ENCODE measurements around the gene MAP2K5. TPM values are rescaled to one million over a fixed set of nuclear protein-coding genes. Genes with fewer than 3 reads are reported as not detected.

Gene MAP2K5
- total RNA-seq, 1 donor from 2014 or later, result 26.1 TPM

DNA sequence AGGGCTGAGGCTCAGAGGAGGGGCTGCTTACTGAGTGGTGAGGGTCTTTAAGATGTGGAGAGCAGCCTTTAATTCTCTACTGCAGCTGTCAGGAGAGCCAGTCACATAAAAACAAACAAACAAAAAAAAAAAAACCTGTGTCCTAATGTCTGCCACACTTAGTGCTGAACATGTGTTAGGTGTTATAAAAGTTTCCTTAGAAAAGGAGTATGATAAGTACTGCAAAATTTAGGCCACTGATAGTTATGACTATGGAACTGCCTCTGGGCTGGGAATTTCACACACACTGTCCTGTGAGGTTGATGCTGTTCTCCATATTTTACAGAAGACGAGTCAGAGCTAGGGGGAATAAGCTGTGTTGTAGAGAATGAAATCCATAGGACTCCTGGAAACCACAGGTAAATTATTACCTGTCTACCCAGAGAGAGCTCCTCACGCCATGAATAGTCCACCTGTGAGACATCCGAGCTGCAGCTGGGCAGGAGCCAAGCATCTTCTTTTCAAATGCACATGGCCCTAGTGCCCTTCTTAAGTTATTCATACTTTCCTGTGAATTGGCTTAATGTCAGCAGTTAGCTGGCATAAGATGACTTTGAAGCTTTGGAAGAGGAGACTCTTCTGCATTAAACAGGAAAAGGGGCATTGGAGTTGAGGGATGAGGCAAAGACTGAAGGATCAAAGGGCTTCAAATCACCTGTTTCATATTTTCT, 248.3 kb downstream of the MAP2K5 start:
- TF ChIP-seq, protein P1, sequence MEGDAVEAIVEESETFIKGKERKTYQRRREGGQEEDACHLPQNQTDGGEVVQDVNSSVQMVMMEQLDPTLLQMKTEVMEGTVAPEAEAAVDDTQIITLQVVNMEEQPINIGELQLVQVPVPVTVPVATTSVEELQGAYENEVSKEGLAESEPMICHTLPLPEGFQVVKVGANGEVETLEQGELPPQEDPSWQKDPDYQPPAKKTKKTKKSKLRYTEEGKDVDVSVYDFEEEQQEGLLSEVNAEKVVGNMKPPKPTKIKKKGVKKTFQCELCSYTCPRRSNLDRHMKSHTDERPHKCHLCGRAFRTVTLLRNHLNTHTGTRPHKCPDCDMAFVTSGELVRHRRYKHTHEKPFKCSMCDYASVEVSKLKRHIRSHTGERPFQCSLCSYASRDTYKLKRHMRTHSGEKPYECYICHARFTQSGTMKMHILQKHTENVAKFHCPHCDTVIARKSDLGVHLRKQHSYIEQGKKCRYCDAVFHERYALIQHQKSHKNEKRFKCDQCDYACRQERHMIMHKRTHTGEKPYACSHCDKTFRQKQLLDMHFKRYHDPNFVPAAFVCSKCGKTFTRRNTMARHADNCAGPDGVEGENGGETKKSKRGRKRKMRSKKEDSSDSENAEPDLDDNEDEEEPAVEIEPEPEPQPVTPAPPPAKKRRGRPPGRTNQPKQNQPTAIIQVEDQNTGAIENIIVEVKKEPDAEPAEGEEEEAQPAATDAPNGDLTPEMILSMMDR (IDR thresholded peaks at IDR 0.05), result no peak
- H3K4me1 Mint-ChIP-seq (ENCODE audit: unreplicated experiment), result peaks cover 16% of the 10 kb centered on the region
- no peaks in the 10 kb centered on the region for H3K27me3 Mint-ChIP-seq (ENCODE audit: unreplicated experiment)
- no peak for DNase-seq (ENCODE audit: extremely low spot score, unreplicated experiment)
- peaks cover 2% of the 10 kb centered on the region for H3K9me3 Mint-ChIP-seq (ENCODE audit: unreplicated experiment)
- H3K36me3 Mint-ChIP-seq (ENCODE audit: unreplicated experiment), result peaks cover 14% of the 10 kb centered on the region
- no peak overlapping the region for H3K27ac Mint-ChIP-seq (ENCODE audit: unreplicated experiment)
- no peak overlapping the region for H3K4me3 Mint-ChIP-seq (ENCODE audit: unreplicated experiment)

DNA sequence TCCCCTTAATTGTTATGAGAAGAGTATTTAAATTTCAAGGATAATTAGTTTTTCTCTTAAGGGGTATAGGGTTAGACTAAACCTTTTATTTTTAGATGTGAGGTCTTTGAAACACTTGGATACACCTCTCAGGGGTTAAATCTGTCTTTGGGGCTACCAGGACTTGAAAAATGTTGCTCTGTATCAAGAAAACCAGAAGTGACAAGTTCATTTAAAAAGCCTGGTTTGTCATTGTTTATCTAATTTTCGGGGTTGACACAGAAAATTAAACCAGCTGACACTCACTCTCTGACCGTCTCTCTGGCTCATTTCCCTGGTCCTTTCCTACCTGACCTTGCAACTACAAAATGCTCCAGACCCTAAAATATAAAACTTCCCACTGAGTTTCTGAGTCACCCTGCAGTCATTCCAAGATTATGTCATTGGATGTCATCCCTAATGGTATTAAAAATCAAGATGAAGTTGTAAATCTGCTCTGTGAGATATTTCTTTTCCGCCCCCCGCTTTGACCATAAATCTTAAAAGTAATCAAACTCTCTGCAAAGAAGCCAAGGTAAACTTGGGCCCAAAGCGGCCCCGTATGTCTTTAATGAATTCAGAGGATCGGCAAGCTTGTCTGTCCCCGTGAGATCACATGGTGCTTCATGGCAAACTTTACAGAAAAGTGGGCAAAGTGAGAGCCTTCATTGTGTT, 249.9 kb downstream of the MAP2K5 start:
- Mint-ChIP-seq H3K9me3 (ENCODE audit: unreplicated experiment) (peaks cover 7% of the 10 kb centered on the region), H3K27ac (ENCODE audit: unreplicated experiment) (no peak overlapping the region), H3K27me3 (ENCODE audit: unreplicated experiment) (no peaks in the 10 kb centered on the region), H3K36me3 (ENCODE audit: unreplicated experiment) (peaks cover 18% of the 10 kb centered on the region), H3K4me3 (ENCODE audit: unreplicated experiment) (no peak overlapping the region), H3K4me1 (ENCODE audit: unreplicated experiment) (peaks cover 16% of the 10 kb centered on the region)
- DNase-seq (ENCODE audit: extremely low spot score, unreplicated experiment), result peak; percentile 23
- TF ChIP-seq, protein P1 (IDR thresholded peaks at IDR 0.05), result no peak

DNA sequence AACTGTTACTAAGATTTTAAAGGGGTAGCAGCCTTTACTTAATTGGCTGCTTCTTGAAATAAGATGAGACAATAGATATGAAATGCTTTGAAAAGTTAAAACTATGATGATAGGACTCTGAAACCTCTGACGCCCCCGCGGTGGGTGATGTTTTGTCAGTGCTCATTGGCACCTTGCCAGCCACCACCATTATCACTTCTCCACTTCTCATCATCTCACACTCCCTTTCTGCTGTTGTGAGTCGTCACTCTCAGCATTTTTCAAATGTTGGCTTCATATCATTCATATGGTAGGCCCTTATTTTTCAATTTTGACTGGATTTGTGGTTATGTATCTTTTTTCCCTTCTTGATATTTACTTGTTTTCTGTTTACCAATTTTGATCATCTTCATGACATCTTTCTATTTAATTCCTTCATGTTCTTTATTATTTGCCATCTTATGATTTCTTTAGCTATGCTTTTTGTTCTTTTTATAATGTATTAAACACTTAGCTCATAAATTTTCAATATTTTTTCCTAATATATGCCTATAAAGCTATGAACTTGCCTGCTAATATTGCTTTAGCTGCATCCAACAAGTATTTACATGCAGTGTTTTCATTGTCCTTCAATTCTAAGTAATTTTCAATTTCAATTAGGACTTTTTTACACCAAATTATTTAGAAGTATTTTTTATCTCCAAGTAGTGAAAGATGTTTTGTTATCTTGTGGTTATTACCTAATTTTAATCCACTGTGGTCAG, 252.5 kb downstream of the MAP2K5 start:
- Mint-ChIP-seq H3K4me3 (ENCODE audit: unreplicated experiment) (no peak overlapping the region), H3K27ac (ENCODE audit: unreplicated experiment) (no peak overlapping the region), H3K4me1 (ENCODE audit: unreplicated experiment) (peaks cover 16% of the 10 kb centered on the region), H3K27me3 (ENCODE audit: unreplicated experiment) (no peaks in the 10 kb centered on the region), H3K9me3 (ENCODE audit: unreplicated experiment) (peaks cover 7% of the 10 kb centered on the region), H3K36me3 (ENCODE audit: unreplicated experiment) (peaks cover 16% of the 10 kb centered on the region)
- peak; percentile 73 for DNase-seq (ENCODE audit: extremely low spot score, unreplicated experiment)
- TF ChIP-seq, protein P1 (IDR thresholded peaks at IDR 0.05), result no peak

DNA sequence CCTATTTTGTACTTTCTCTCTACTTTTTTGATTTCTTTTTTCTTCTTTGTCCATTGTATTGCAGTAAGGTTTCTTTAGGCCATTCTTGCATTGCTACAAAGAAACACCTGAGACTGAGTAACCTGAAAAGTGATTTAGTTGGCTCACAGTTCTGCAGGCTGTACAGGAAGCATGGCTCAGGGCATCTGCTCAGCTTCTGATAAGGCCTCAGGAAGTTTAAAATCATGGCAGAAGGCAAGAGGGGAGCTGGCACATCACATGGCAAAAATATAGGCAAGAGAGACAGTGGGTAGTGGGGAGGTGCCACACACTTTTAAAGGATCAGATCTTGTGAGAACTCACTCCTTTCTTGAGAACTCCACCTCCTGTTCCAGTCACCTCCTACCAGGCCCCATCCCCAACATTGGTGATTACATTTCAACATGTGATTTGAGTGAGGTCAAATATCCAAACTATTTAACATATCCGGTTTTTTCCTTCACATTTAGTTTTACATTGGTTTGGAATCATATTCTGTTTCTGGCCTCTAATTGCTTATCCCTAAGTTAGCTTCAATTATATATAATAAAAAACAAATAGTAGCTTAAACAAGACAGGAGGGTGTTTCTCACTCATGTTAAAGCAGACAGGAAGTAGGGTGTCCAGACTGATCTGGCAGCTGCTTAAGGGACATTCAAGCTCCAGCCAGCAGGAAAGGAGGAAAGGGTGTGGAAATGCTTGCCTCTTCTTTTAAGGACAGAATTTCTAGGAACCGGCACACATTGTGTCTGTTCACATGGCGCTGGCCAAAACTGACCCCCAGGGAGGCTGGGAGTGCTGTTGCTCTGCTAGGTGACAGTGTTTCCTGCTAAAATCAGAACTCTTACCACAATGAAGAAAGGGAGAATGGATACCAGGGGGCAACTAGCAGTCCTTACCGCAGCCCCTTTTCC, 254.0 kb downstream of the MAP2K5 start:
- Mint-ChIP-seq H3K4me3 (ENCODE audit: unreplicated experiment) (no peak overlapping the region), H3K9me3 (ENCODE audit: unreplicated experiment) (peaks cover 7% of the 10 kb centered on the region), H3K27me3 (ENCODE audit: unreplicated experiment) (no peaks in the 10 kb centered on the region), H3K4me1 (ENCODE audit: unreplicated experiment) (peaks cover 15% of the 10 kb centered on the region), H3K27ac (ENCODE audit: unreplicated experiment) (no peak overlapping the region), H3K36me3 (ENCODE audit: unreplicated experiment) (peaks cover 15% of the 10 kb centered on the region)
- TF ChIP-seq, protein P1 (IDR thresholded peaks at IDR 0.05), result no peak
- DNase-seq (ENCODE audit: extremely low spot score, unreplicated experiment), result peak; percentile 25

Measured in osteocyte (in vitro differentiated cells).